Activated CD8-positive, alpha-beta memory T cell treated with anti-CD3 and anti-CD28 coated beads, Interleukin-2, amount 50 U/mL, for 4 hours (primary cell): ENCODE data around the gene ENAH.
A peak's percentile ranks its signal among the peaks of the same experiment; 100 is the strongest.

Source experiments
- DNase-seq: peaks from one replicate; pipeline ENCODE4 v3.0.0-alpha.2; 2020

Gene ENAH

DNA sequence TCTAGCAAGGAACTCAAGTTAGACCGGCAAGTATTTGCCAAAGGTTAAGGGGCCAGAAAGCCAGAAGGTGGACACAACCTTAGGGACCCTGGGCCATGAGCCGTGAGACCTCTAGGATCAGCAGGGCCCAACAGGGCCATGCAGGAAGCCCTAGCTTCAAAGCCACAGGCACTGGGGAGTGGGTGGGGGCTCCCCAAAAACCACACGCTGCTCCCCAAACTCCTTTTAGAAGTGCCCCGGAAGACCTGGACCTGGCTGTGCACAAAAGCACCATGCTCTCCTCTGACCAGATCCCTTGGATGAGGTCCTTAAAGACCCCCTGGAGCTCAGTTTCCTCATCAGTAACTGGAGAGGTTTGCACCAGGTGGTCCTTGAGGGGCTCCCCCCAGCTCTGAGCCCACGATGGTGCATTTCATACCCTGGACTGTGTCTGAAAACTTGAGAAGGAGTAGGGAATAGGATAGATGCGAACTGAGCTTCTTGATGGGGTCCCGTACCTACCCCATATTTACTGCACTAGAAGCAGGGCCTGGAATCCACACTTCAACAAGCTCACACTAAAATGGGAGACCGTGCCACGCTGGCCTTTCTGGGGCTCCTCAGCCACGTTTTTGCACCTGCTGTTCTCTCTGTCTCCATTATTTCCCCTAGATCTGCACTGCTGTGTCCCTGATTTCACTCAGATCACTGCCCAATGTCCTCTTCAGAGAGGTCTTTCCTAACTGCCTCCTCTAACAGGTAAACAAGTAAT is 184.5 kb downstream of the ENAH start:
- peak; percentile 3 for DNase-seq

DNA sequence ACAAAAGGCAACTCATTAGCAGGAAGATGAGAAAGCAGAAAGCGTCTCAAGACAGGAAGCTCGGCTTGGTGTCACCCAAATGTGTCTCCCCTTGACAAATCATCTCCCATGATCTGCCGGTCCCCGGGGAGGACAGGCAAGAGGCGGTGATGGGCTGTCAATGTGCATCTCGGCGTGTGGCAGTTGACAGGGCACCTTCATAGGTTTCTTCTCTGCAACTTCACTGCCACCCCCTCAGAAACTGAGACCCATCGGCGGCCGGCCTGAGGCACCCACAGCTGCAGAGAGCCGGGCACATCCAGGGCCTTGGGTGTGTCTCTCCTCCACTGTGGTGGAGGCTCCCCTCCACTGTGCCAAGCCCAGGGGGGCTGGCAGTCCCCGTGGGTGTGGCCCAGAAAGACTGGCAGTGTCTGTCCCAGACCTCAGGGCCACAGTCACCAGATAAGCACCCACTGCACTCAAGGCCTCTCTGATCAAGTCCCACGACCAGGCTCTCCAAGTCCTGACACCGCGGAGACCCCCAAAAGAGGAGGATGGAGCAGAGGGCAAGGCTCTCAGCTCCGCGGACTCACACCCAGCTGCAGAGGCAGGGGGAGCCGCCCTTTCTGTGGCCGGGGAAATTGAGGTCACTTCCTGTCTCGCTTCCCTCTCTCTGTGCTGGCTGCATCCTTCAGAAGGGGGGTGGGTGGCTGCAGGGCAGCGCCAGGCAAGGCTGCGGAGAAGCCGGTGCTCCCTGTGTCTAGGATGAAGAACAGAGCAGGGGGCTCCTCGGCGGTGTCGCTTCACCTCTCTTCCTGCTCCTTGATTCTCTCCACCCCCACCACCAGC is 185.5 kb downstream of the ENAH start:
- DNase-seq, result peak; percentile 76

DNA sequence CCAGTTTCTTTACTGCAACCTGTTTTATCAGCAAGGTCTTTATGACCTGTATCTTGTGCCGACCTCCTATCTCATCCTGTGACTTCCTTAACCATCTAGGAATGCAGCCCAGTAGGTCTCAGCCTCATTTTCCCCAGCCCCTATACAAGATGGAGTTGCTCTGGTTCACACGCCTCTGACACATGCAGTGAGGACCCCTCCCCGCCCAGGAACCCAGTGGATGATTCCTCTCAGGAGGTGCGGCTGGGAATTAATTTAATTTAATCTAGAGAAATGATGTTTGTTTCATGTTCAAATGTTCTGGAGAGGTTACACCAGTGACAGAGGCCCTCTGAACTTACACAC is 186.1 kb downstream of the ENAH start:
- no peak for DNase-seq

DNA sequence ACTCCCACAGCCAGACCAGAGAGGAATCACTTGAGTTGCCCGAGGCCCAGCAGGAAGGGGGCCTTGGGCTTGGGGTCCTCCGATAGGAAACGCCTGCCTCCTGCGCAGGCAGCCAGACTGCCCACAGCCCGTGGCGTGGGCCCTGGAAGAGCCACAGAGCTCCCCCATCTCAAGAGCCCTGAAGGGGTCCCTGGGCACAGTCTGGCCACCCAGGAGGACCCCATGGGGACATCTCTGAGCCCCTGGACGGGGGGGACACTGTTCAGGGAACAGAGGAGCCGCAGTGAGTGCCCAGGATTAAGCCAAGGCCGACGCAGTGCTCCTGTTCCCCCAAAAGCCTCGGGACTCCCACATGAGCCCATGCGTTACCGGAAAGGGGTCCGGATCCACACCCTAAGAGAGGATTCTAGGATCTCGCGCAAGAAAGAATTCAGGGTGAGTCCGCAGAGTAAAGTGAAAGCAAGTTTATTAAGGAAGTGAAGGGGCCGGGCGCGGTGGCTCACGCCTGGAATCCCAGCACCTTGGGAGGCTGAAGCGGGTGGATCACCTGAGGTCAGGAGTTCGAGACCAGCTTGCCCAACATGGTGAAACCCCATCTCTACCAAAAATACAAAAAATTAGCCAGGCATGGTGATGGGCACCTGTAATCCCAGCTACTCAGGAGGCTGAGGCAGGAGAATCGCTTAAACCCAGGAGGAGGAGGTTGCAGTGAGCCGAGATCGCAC is 187.0 kb downstream of the ENAH start:
- DNase-seq, result no peak

DNA sequence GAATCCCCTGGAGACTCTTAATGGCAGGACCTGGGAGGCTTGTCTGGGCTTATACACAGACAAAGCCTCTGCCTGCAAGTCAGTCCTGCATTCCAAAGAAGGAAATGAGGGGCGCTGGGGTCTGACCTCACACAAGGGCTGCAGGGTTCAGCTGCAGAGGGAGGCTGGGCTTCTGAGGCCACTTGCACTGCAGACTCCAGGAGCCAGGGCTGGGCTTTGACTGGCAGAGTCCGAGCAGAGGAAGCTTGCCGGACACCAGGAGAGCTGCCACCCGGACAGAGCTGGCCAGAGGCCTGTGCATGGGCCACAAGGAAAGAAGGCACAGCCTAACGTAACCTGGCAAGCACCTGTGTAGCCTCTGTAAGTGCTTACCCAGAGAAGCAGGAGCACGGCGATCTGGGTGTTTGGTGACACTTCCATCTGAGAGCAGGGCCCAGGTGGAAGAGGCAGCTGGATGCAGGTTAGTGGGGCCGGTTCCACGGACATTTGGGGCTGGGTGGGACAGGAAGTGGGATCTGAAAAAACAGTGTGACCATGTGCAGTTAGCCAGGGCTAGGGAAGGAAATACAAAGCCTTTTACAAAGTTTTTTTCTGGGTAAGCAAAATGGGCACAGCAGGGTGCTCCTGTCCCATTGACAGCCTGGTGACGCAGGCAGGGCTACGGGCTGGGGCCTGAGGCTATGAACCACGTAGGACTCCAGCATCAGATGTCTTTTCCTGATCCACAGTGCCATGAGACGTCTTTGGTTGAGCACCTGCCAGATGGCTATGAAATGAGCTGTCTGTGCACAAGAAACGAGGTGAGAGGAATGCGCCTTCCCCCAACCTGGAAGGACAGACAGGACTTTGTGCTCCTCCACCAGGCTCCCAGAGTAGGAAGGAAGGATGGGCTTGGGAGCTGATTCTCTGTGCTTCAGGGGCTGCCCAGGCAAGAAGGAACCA is 187.8 kb downstream of the ENAH start:
- no peak for DNase-seq

DNA sequence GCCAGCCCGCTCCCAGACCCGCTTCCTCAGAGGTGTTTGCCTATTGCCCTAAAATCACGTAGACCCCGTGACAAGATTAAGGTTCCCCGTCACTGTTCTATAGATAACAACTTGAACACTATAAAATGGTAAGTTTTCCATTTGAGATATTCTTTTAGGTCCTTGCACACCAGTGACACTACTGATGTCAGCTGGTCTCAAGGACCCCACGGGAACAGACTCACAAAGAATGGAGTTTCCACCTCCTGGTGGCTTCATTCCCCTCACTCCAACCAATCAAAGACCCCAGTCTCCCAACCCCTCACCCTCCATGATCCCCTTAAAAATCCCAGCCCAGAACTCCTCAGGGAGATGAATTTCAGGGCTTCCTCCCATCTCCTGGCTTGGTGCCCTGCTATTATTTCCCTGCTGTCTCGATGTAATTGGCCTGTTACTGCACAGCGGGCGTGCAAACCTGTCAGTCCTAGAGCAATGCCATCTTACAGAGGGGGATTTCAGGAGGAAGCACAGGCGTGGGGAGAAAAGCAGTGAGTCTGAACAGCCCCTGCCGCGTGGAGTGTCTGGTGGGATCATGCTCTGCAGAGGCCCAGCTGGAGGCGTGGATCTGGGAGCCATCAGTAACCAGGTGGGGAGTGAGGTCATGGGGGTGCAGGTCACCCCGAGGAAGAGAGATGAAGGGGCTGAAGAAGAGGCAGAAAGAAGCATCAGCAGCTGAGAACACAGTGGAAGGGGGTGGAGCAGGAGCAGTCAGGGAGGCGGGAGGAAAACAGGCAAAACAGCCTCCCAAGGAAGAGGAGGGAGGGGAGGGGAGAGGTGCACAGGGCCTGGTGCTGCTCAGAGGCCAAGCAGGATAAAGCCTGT is 190.0 kb downstream of the ENAH start:
- no peak for DNase-seq

DNA sequence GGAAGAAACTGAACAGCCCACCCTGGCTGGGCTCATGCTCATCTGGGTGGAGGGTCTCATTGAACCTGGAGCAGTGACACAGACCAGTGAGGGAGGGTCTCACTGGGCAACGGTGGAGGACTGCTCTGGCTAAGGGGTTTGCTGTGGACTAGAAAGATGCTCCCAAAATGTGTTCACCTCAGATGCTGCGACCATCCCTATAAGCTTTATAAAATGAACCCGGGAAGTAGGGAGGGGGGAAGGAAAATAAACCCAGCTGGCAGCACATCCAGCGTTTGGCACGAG is 190.6 kb downstream of the ENAH start:
- no peak for DNase-seq

DNA sequence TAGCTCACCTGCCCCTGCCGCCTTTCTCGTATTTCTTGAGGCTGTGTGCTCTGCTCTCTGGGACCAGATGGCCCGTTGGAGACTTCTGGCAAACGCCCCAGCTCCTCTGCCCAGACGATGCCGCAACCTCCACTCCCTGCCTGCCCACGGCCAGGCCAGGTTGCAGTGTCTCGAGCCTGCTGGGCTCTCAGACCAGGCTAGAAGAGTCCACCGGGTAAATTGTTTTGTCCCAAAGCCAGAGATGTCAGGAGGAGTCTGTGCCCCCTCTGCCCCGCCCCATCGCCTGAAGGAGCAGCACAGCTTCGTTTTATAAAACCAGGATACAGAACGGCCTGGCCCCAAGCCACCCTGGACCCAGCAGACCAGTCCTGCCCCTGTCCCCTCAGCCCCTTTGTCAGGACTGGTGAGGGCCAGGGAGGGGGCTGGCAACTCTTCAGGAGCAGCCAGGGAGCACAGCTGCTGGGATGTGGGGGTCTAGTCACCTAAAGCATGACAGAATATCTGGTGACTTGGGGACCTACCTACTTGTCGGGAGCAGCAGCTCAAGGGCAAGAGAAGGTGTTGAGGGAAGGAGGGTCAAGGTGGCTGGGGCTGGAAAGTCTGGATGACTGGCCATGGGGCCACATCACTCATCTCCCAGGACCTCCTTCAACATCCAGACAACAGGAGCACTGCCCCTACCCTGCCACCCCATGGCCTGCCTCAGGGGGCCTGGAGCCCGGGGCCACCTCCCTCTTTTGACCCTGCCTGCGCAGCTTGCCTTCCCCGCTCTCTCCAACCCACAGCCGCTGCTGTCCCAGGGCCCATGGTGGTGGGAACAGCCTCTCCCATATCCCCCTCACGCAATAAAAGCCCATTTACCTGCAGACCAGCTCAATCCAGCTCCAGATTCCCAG is 191.1 kb downstream of the ENAH start:
- no peak for DNase-seq

DNA sequence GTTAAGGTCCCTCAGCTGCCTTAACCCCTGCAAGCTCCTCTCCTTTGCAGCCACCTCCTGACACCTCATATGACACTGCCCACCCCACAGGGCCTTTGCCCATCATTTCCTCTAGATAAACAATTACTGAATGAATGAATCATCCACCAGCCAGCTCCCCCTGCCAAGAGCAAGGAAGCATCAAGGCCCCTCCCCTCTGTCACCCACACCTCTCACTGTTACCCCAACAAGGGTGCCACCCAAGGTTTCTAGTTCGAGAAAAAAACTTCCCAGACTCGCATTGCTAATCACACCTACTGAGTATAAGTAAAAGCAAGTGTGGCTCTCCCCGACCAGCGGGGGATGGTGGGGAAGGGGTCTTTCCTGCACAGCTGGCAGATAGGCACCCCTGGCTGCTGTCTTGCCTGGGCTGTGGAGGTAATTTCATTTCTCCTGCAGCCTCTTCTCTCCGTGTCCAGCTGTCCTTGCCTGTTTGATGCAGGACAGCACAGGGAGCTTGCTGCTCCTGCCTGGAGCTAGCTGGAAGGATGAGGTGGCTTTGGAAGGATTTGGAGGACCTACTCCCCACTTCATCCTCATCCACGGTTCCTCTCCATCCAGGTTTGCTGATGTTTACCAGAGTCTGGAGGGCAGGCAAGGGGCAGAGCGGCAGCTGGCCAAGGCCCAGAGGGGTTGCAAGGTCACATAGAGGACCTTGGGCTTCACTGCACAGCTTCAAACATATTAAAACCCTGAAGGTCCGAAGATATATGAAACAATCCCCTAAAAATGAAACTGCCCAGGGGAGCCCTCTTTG is 192.0 kb downstream of the ENAH start:
- DNase-seq, result peak; percentile 66

DNA sequence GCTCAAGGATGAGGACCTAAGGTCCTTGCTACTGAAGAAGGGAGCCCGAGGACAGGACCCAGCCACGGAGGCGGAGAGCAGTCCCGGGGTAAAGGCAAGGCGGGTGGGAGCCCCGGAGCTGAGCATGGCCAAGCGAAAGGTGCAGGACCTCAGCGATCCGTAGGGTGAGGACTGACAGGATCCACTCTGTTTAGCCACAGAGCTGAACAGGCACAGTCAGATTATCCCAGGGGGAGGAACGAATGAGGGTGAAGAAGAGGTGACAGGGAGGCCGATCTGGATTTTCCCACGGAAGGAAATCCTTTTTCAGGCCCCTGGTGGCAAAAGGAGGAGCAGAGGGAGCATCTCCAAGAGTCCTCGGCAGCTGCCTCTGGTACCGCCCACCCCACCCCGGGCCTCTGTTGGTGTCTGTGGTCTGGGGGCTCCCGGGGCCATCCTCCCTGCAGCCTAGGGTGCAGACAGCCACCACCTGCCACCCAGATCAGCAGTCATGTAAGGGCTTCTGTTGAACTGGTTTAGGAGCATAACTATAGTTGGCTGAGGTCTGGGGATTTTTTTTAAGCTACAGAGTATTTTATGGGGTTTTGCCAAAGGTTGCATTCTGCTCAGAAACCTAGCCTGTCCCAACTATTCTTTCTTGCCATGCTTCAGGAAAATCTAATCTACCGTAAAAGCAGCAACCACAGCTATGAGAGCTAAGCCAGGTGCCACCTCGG is 192.7 kb downstream of the ENAH start:
- no peak for DNase-seq

DNA sequence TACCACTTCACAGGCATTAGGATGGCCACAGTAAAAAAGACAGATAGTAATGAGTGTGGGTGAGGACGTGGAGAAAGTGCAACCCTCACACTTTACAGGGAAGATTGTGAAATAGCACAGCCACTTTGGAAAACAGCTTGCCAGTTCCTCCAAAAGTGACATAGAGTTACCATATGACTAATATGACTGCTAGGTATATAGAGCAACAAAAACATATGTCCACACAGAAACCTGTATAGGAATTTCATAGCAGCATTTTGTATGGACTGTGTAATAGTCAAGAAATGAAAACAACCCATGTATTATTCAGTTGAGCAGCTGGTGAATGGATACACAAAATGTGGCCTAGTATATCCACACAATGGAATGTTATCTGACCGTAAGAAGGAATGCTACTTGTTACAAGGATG is 194.7 kb downstream of the ENAH start:
- DNase-seq, result no peak

DNA sequence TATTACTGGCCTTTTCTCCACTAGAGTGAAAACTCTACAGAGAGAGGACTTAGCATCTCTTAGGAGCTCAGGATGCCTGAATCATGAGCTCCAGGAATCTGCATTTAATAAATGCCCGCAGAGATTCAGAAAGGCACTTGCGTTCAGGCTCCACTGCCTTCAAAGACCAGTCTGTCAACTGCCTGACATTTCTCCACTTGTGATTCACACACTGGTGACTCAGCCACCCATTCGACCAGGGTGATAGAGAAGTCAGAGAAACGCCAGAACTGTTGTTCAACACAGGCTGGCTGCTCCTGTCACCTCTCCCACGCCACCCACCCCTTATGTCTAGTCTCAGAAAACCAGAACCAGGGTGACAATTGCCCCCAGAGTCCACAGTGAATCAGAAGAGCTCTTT is 198.2 kb downstream of the ENAH start:
- peak; percentile 78 for DNase-seq

DNA sequence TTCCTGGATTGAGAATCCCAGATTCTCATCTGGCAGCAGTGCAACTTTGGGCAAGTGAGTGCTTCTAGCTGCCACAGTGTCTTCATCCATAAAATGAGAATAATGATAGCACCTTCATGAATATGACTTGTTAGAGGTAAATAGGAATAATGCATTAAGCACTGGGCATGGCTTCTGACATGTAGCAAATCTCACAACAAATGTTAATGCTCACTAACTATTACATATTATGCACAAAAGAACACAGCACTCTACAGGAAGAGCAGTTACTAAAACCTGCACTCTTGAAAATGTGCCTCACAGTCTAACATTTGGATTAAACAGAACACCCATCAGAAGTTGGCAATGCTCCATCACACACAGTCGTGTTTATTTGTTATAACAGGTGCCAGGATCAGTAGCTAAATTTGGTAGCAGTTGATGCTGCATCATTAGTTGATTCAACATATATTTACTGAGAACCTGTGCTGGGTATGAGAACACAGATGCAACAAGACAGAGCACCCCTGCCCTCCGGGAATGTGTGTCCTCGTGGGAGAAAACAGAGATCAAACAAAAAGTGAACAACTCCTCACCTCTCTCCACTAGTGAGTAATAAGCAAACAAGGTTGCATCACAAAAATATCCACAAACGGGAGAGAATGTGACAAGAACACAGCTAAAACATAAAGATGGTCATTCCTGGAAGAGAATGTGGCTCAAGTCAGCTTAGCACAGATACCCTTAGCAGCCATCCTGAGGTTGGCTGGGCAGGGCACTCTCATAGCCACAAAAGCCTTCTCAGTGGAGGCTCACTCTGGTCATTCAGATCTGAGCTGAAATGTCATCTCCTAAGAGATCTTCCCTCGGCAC is 198.9 kb downstream of the ENAH start:
- DNase-seq, result peak; percentile 10

DNA sequence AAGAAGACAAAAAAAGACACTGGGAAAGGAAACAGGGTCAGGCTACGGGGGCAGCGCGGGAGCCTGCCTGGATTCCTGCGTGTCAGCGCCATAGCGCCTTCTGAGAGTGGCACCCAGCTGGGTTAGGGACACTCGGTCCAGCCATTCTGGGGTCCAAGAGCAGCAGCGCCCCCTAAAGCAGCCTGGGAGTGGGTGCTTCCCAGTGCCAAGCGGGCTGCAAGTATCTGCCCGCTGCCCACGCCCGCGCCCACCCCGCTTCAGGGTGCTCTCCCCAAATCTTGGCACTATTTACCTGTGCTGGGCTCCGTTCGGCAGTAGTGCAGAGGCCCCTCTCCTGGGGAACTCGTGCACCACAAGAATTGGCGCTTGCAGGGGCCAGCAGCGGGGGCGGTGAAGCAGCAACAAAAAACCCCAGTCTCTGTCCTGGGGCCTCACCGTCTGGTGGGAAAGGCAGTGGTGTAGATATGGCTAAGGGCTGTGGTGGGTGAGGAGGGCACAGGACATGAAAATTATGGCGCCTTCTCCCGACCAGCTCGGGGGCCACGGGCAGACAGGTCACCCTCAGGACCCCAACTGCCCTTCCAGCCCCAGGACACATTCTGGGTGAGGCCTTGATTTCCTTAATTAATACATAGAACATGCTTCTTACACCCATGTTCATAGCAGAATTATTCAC is 200.9 kb downstream of the ENAH start:
- DNase-seq, result no peak

DNA sequence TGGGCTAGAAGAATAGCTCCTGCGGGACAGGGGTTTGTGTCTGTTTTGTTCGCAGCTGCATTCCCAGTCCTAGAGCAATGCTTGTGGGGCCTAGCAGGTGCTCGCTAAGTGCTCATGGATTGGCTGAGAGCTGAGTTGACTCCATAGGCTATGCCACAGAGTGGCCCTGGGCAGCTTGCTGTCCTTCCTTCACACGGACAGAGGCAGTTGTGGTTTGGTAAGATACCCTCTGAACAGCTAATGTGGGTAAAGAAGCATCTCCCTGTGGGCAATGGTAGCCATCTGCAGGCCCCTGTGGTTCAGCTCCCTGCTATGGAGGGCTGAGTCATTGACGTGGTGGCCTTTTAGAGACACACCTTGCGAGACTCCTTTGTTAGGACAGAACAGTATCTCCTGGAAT is 201.6 kb downstream of the ENAH start:
- no peak for DNase-seq

DNA sequence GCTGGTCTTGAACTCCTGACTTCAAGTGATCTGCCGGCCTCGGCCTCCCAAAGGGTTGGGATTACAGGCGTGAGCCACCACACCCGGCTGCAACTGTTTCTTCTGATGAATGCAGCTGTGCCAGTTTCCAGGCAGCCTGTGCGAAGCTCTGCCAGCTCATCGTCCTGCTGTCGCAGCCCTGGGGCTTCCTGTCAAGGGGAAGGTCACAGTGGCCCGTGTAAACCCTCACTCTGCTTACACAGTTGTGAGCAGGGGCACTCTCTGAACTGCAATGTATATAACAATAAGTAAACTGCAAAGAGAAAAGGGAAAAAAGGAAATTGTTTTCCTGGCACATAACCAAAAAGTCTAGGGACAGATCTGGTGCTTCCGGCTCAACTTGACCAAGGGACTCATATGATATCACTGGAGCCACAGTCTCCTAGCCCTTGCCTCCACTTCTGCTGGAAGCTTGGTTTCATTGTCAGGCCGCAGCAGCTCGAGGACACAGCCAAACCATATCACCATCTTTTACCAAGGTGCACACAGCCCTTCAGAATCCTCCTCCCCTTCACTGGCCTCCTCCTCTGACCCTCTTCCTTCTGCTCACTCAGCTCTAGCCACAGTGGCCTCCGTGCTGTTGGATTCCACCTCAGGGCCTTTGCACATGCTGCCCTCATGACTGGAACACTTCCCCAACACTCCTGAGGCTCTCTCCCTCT is 202.3 kb downstream of the ENAH start:
- no peak for DNase-seq

DNA sequence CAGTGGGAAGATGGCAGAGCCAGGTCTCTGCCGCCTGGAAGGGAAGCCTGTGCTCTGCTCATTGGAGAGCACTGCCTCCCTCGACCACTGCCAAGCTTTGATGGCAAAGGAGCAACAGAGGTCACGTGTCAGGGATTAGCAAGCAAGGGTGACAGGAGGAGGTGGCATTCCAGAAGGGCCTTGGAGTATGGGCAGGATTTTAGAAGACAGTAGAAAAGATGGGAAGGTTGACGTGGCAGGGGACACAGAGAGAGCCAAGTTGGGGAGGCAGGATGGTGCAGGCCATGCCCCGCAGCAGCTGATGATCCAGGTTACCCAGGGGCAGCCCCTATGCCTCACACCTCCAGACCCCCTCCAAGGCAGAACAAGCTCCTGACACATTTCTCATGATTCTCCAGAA is 203.1 kb downstream of the ENAH start:
- DNase-seq, result no peak
